Measurements from ENCODE around the gene SFSWAP.

The SFSWAP gene

DNA sequence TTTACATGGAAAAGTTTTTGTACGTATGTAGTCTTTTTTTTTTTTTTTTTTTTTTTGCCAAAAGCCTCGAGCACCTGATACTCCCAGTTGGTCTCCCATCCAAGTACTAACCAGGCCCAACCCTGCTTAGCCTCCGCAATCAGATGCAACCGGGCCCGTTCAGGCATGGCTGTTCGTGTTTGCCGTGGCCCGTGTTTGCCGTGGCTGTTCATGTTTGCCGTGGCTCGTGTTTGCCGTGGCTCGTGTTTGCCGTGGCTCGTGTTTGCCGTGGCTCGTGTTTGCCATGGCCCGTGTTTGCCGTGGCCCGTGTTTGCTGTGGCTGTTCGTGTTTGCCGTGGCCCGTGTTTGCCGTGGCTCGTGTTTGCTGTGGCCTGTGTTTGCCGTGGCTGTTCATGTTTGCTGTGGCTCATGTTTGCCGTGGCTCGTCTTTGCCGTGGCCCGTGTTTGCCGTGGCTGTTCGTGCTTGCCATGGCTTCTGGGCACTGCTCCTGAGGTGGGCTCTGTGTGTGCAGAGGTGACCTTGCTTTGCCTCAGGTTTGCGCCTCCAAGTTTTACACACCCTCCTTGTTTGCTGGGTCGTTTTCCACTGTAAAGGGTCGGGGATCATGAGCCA, 90.5 kb downstream of the SFSWAP start:
- H3K4me2 ChIP-seq = no peak overlapping the region
- H3K9ac ChIP-seq = no peak overlapping the region
- no peaks in the 10 kb centered on the region for H3K27me3 ChIP-seq (ENCODE audit: insufficient read depth, low read depth)
- H3K4me3 ChIP-seq (IDR thresholded peaks at IDR 0.05; ENCODE audit: insufficient read depth, low read depth, low read length) = no peak overlapping the region
- H2AFZ ChIP-seq (ENCODE audit: low read depth) = no peak overlapping the region
- H3K27ac ChIP-seq = no peak overlapping the region
- H4K20me1 ChIP-seq (ENCODE audit: insufficient read depth) = no peaks in the 10 kb centered on the region
- TF ChIP-seq, protein P1, sequence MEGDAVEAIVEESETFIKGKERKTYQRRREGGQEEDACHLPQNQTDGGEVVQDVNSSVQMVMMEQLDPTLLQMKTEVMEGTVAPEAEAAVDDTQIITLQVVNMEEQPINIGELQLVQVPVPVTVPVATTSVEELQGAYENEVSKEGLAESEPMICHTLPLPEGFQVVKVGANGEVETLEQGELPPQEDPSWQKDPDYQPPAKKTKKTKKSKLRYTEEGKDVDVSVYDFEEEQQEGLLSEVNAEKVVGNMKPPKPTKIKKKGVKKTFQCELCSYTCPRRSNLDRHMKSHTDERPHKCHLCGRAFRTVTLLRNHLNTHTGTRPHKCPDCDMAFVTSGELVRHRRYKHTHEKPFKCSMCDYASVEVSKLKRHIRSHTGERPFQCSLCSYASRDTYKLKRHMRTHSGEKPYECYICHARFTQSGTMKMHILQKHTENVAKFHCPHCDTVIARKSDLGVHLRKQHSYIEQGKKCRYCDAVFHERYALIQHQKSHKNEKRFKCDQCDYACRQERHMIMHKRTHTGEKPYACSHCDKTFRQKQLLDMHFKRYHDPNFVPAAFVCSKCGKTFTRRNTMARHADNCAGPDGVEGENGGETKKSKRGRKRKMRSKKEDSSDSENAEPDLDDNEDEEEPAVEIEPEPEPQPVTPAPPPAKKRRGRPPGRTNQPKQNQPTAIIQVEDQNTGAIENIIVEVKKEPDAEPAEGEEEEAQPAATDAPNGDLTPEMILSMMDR (conservative IDR thresholded peaks at IDR 0.05; ENCODE audit: low read depth, low read length) = no peak
- no peaks in the 10 kb centered on the region for H3K36me3 ChIP-seq (ENCODE audit: insufficient read depth)
- H3K79me2 ChIP-seq (ENCODE audit: insufficient read depth, low read depth) = no peaks in the 10 kb centered on the region
- no peaks in the 10 kb centered on the region for H3K4me1 ChIP-seq (ENCODE audit: low read depth, poor library complexity, severe bottlenecking)

DNA sequence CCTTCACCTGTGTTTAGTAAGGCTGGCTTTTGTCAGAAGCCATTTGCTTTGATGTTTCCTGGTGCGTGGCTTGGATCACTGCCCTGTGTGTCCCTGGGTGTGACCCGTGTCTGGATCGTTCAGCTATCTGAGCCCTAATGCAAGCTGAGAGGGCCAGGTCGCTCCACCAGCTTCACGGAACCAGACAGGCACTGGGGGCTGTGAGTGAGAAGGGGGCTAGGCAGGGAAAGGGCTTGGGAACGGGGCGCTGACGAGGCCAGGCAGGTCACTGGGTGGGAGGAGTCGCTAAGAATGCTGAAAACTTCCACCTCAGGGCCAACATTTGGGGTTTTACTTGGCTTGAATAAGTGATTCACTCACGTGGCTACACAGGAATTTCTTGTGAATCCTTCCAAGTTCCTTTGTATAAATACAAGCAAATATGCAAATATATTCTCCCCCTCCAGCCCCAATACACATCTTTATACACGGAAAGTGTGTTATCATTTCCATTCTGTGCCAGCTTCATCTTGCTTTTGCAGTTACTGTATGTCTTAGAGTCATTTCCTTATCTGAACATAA, 93.2 kb downstream of the SFSWAP start:
- no peaks in the 10 kb centered on the region for H4K20me1 ChIP-seq (ENCODE audit: insufficient read depth)
- no peak overlapping the region for H3K4me2 ChIP-seq
- no peaks in the 10 kb centered on the region for H3K27me3 ChIP-seq (ENCODE audit: insufficient read depth, low read depth)
- TF ChIP-seq, protein P1 (conservative IDR thresholded peaks at IDR 0.05; ENCODE audit: low read depth, low read length) = no peak
- no peak overlapping the region for H3K27ac ChIP-seq
- no peak overlapping the region for H3K4me3 ChIP-seq (IDR thresholded peaks at IDR 0.05; ENCODE audit: insufficient read depth, low read depth, low read length)
- H3K79me2 ChIP-seq (ENCODE audit: insufficient read depth, low read depth) = no peaks in the 10 kb centered on the region
- no peak overlapping the region for H3K9ac ChIP-seq
- H3K4me1 ChIP-seq (ENCODE audit: low read depth, poor library complexity, severe bottlenecking) = no peaks in the 10 kb centered on the region
- no peaks in the 10 kb centered on the region for H3K36me3 ChIP-seq (ENCODE audit: insufficient read depth)
- no peak overlapping the region for H2AFZ ChIP-seq (ENCODE audit: low read depth)

DNA sequence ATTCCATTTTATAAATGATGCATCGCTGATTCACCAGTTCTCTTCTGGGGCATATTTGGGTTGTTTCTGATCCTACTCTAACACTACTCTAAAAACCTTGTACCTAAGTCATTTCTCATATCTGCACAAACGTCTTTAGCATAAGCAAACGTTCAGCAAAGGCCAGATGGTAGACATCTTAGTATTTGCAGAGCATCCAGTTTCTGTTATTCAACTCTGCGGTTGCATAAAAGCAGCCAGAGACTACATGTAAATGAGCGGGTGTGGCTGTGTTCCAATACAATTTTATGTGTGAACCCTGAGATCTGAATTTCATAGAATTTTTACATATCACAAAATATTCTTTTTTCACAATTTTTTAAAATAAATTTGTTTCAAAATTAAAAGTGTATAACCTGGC, 94.5 kb downstream of the SFSWAP start:
- Histone ChIP-seq H2AFZ (ENCODE audit: low read depth) (no peak overlapping the region), H3K79me2 (ENCODE audit: insufficient read depth, low read depth) (no peaks in the 10 kb centered on the region), H3K4me2 (no peak overlapping the region), H3K4me3 (IDR thresholded peaks at IDR 0.05; ENCODE audit: insufficient read depth, low read depth, low read length) (no peak overlapping the region), H3K27ac (no peak overlapping the region), H3K36me3 (ENCODE audit: insufficient read depth) (no peaks in the 10 kb centered on the region), H3K27me3 (ENCODE audit: insufficient read depth, low read depth) (no peaks in the 10 kb centered on the region), H3K4me1 (ENCODE audit: low read depth, poor library complexity, severe bottlenecking) (no peaks in the 10 kb centered on the region), H3K9ac (no peak overlapping the region), H4K20me1 (ENCODE audit: insufficient read depth) (no peaks in the 10 kb centered on the region)
- TF ChIP-seq, protein P1 (conservative IDR thresholded peaks at IDR 0.05; ENCODE audit: low read depth, low read length) = no peak

DNA sequence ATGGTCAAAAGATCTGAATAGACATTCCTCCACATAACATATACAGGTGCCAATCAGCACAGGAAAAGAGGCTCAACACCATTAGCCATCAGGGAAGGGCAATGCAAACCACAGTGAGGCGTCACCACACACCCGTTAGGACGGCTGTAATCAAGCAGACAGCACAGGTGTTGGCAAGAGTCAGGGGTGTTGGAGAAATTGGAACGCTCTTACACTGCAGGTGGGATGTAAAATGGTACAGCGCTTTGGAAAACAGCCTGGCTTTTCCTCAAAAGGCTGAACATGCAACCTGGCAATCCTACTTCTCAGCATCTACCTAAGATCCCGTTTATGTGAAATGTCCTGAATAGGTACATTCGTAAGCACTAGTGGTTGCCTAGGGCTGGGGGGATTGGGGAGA, 95.8 kb downstream of the SFSWAP start:
- TF ChIP-seq, protein P1 (conservative IDR thresholded peaks at IDR 0.05; ENCODE audit: low read depth, low read length) = no peak
- H3K4me1 ChIP-seq (ENCODE audit: low read depth, poor library complexity, severe bottlenecking) = no peaks in the 10 kb centered on the region
- no peak overlapping the region for H3K4me2 ChIP-seq
- no peak overlapping the region for H2AFZ ChIP-seq (ENCODE audit: low read depth)
- no peaks in the 10 kb centered on the region for H3K79me2 ChIP-seq (ENCODE audit: insufficient read depth, low read depth)
- H3K36me3 ChIP-seq (ENCODE audit: insufficient read depth) = no peaks in the 10 kb centered on the region
- H3K27ac ChIP-seq = no peak overlapping the region
- H3K4me3 ChIP-seq (IDR thresholded peaks at IDR 0.05; ENCODE audit: insufficient read depth, low read depth, low read length) = no peak overlapping the region
- H3K27me3 ChIP-seq (ENCODE audit: insufficient read depth, low read depth) = no peaks in the 10 kb centered on the region
- H3K9ac ChIP-seq = no peak overlapping the region
- no peaks in the 10 kb centered on the region for H4K20me1 ChIP-seq (ENCODE audit: insufficient read depth)

Data from KMS-11 (cell line).